ENCODE results near the gene IDI2. TPM values are rescaled to one million over a fixed set of nuclear protein-coding genes. Genes with fewer than 3 reads are reported as not detected.

IDI2 gene
- total and polyA plus RNA-seq, 4 donors: 0.05 to 0.18 (median 0.08) TPM; not detected in 1

- no peak overlapping the region for H3K4me3 ChIP-seq
- H3K4me1 ChIP-seq (ENCODE audit: control insufficient read depth in 5 of 5, insufficient read depth in 5 of 5, low read length in 5 of 5): no peaks in the 10 kb centered on the region
- ATAC-seq (ENCODE audit: insufficient read depth, low FRiP score): no peak
- no peaks in the 10 kb centered on the region for H3K27me3 ChIP-seq (ENCODE audit: control insufficient read depth in 3 of 3, insufficient read depth in 3 of 3, low read length in 2 of 3)
- H3K36me3 ChIP-seq (ENCODE audit: control insufficient read depth in 4 of 4, insufficient read depth in 4 of 4, low read length in 4 of 4): peaks cover 53 to 69% (median 63%) of the 10 kb centered on the region in 4 donors
- no peak overlapping the region for H3K27ac ChIP-seq (ENCODE audit: low read depth in 1 of 2, low read length in 1 of 2)
- DNase-seq: peak in 1 of 3 donors; percentile 8
- 92 to 93% methylated on average over 9 of the region's 9 CpGs for WGBS, 2 donors
- no peak overlapping the region for H3K9ac ChIP-seq (ENCODE audit: insufficient read depth in 1 of 2, low read length in 2 of 2)
- no peak for TF ChIP-seq CTCF (IDR thresholded peaks at IDR 0.05; ENCODE audit: control extremely low read depth, extremely low read depth)
- no peaks in the 10 kb centered on the region for H3K9me3 ChIP-seq (ENCODE audit: control insufficient read depth in 4 of 4, insufficient read depth in 3 of 4, low read length in 3 of 4)
Observed at GRCh38 chr10:1009071-1009494, 16.6 kb downstream of the IDI2 start.

GRCh38 chr10:1007583-1007982 is 18.1 kb downstream of the IDI2 start:
- ATAC-seq (ENCODE audit: insufficient read depth, low FRiP score) (no peak), DNase-seq (no peak)
- Histone ChIP-seq H3K9me3 (ENCODE audit: control insufficient read depth in 4 of 4, insufficient read depth in 3 of 4, low read length in 3 of 4) (peaks cover 0 to 9% (median 2%) of the 10 kb centered on the region in 4 donors), H3K27me3 (ENCODE audit: control insufficient read depth in 3 of 3, insufficient read depth in 3 of 3, low read length in 2 of 3) (no peaks in the 10 kb centered on the region), H3K4me3 (no peak overlapping the region), H3K27ac (ENCODE audit: low read depth in 1 of 2, low read length in 1 of 2) (no peak overlapping the region), H3K4me1 (ENCODE audit: control insufficient read depth in 5 of 5, insufficient read depth in 5 of 5, low read length in 5 of 5) (no peaks in the 10 kb centered on the region), H3K9ac (ENCODE audit: insufficient read depth in 1 of 2, low read length in 2 of 2) (no peak overlapping the region), H3K36me3 (ENCODE audit: control insufficient read depth in 4 of 4, insufficient read depth in 4 of 4, low read length in 4 of 4) (peaks cover 62 to 71% (median 67%) of the 10 kb centered on the region in 4 donors)
- no peak for TF ChIP-seq CTCF (IDR thresholded peaks at IDR 0.05; ENCODE audit: control extremely low read depth, extremely low read depth)
- WGBS, 2 donors: 90 to 92% methylated on average over 10 of the region's 10 CpGs

- no peak for DNase-seq
- H3K4me3 ChIP-seq: no peak overlapping the region
- H3K27ac ChIP-seq (ENCODE audit: low read depth in 1 of 2, low read length in 1 of 2): no peak overlapping the region
- no peak overlapping the region for H3K9ac ChIP-seq (ENCODE audit: insufficient read depth in 1 of 2, low read length in 2 of 2)
- no peaks in the 10 kb centered on the region for H3K27me3 ChIP-seq (ENCODE audit: control insufficient read depth in 3 of 3, insufficient read depth in 3 of 3, low read length in 2 of 3)
- no peaks in the 10 kb centered on the region for H3K4me1 ChIP-seq (ENCODE audit: control insufficient read depth in 5 of 5, insufficient read depth in 5 of 5, low read length in 5 of 5)
- WGBS, 2 donors: 97 to 99% methylated on average over 9 of the region's 9 CpGs
- TF ChIP-seq CTCF (IDR thresholded peaks at IDR 0.05; ENCODE audit: control extremely low read depth, extremely low read depth): no peak
- no peak for ATAC-seq (ENCODE audit: insufficient read depth, low FRiP score)
- H3K36me3 ChIP-seq (ENCODE audit: control insufficient read depth in 4 of 4, insufficient read depth in 4 of 4, low read length in 4 of 4): peaks cover 60 to 73% (median 66%) of the 10 kb centered on the region in 4 donors
- peaks cover 0 to 15% (median 5%) of the 10 kb centered on the region in 4 donors for H3K9me3 ChIP-seq (ENCODE audit: control insufficient read depth in 4 of 4, insufficient read depth in 3 of 4, low read length in 3 of 4)
Observed at GRCh38 chr10:1006573-1006972, 19.1 kb downstream of the IDI2 start.

Measured in lung (tissue), 12 donors.